ENCODE data around the gene SINHCAF. TPM values are rescaled to one million over a fixed set of nuclear protein-coding genes. Genes with fewer than 3 reads are reported as not detected.

The SINHCAF gene
- 60.4 and 67.7 TPM in 2 replicates for total RNA-seq

GRCh38 chr12:31325877-31326631, at the start of gene SINHCAF:
Gene SINHCAF (minus strand): TSS chr12:31326150. CDS start chr12:31298204, 27,946 bp downstream.

All from hair follicular keratinocyte (primary cell).